OCI-LY1 (cell line): Measurements from ENCODE around the gene SLC13A2.

Source experiments
- H2AFZ ChIP-seq: fragments of 200-600 bp; sonication (generic), shearing (Covaris generic); 2 replicates; pipeline ENCODE4 v1.6.0; 2014; ENCODE audit warnings: antibody characterized with exemption, mild to moderate bottlenecking, low read length
- H3F3A ChIP-seq: fragments of 200-600 bp; sonication (generic), shearing (Covaris generic); 2 replicates; pipeline ENCODE4 v1.6.0; 2014; ENCODE audit warnings: mild to moderate bottlenecking, antibody characterized with exemption, low read length, moderate library complexity; ENCODE audit not compliant: insufficient read depth
- H3K27ac ChIP-seq: fragments of 200-600 bp; sonication (generic); 2 replicates; pipeline ENCODE4 v1.5.1; 2014; ENCODE audit warnings: low read length, mixed run types, mild to moderate bottlenecking, low read depth; ENCODE audit not compliant: poor library complexity, severe bottlenecking
- H3K27me3 ChIP-seq: fragments of 200-600 bp; sonication (generic); 2 replicates; pipeline ENCODE4 v1.6.0; 2014; ENCODE audit warnings: antibody characterized with exemption, mild to moderate bottlenecking, low read length, moderate library complexity; ENCODE audit not compliant: insufficient read depth
- H3K36me3 ChIP-seq: fragments of 200-600 bp; sonication (generic); 2 replicates; pipeline ENCODE4 v1.6.1; 2014; ENCODE audit warnings: mild to moderate bottlenecking, antibody characterized with exemption, low read length, moderate library complexity, mixed read lengths; ENCODE audit not compliant: insufficient read depth
- H3K4me1 ChIP-seq: fragments of 200-600 bp; sonication (generic); 2 replicates; pipeline ENCODE4 v1.5.1; 2014; ENCODE audit warnings: mild to moderate bottlenecking, low read length, moderate library complexity; ENCODE audit not compliant: insufficient read depth, severe bottlenecking
- H3K4me2 ChIP-seq: fragments of 200-600 bp; sonication (generic), shearing (Covaris generic); 2 replicates; pipeline ENCODE4 v1.6.1; 2014; ENCODE audit warnings: low read length
- H3K4me3 ChIP-seq: fragments of 200-600 bp; sonication (generic); 2 replicates; pipeline ENCODE4 v1.5.1; 2014; ENCODE audit warnings: low read length, low read depth, mild to moderate bottlenecking, mixed read lengths; ENCODE audit not compliant: poor library complexity, severe bottlenecking
- H3K79me2 ChIP-seq: fragments of 200-600 bp; shearing (Covaris generic); 2 replicates; pipeline ENCODE4 v1.6.1; 2016; ENCODE audit warnings: mixed run types, low read length, mixed read lengths; ENCODE audit not compliant: insufficient read depth
- H3K9ac ChIP-seq: fragments of 200-600 bp; sonication (generic), shearing (Covaris generic); 2 replicates; pipeline ENCODE4 v1.6.1; 2014; ENCODE audit warnings: mild to moderate bottlenecking, low read length, mixed read lengths
- H3K9me2 ChIP-seq: fragments of 200-600 bp; sonication (generic), shearing (Covaris generic); 2 replicates; pipeline ENCODE4 v1.6.1; 2014; ENCODE audit warnings: low read depth, mild to moderate bottlenecking, low read length, mixed read lengths
- H3K9me3 ChIP-seq: fragments of 200-600 bp; shearing (Covaris generic); 2 replicates; pipeline ENCODE4 v1.6.1; 2014; ENCODE audit warnings: low read length, mixed read lengths
- H4K20me1 ChIP-seq: fragments of 200-600 bp; sonication (generic), shearing (Covaris generic); 2 replicates; pipeline ENCODE4 v1.6.0; 2016; ENCODE audit warnings: mild to moderate bottlenecking, low read length; ENCODE audit not compliant: insufficient read depth
- CTCF ChIP-seq: fragments of 200-600 bp; sonication (generic), shearing (Covaris generic); IDR thresholded peaks from 2 replicates; pipeline ENCODE4 v1.5.1; 2017; ENCODE audit warnings: mild to moderate bottlenecking, antibody characterized with exemption, low read length, moderate library complexity, mixed read lengths
- EZH2 ChIP-seq: fragments of 200-600 bp; sonication (generic), shearing (Covaris generic); IDR thresholded peaks from 2 replicates; pipeline ENCODE4 v1.8.0; 2017; ENCODE audit warnings: borderline replicate concordance, mixed run types, mild to moderate bottlenecking, antibody characterized with exemption, low read length, moderate library complexity, mixed read lengths

SLC13A2 gene

DNA sequence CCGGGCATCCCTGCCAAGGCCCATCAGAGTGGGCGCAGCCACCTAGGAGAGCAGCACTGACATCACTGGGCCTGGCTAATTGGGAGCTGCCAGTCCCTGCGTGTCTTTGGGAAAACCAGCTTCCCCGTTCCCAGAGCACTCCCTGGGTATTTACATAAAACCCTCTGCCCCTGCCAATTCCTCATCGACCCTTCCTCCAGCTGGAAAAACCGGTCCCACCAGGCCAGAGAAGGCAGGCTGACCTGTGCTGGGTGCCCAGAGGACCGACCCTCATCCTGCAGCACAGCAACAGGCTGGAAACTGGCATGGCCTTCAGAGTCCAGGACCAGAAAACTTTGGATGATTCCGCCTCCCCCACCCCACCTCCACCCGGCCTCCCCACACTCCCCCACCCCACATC, 24.5 kb downstream of the SLC13A2 start:
- H3K9ac ChIP-seq, result no peak overlapping the region

GRCh38 chr17:28498652-28499363, 25.4 kb downstream of the SLC13A2 start:
- H3K4me2 ChIP-seq, result no peak overlapping the region
- H2AFZ ChIP-seq, result no peak overlapping the region
- H3K36me3 ChIP-seq, result no peaks in the 10 kb centered on the region
- H3K4me3 ChIP-seq, result no peak overlapping the region
- H3K9me3 ChIP-seq, result no peaks in the 10 kb centered on the region
- no peaks in the 10 kb centered on the region for H3F3A ChIP-seq
- no peak for TF ChIP-seq CTCF
- no peak for TF ChIP-seq EZH2
- no peaks in the 10 kb centered on the region for H4K20me1 ChIP-seq
- no peaks in the 10 kb centered on the region for H3K9me2 ChIP-seq
- H3K79me2 ChIP-seq, result no peaks in the 10 kb centered on the region
- H3K9ac ChIP-seq, result no peak overlapping the region
- no peak overlapping the region for H3K27ac ChIP-seq
- no peaks in the 10 kb centered on the region; the same call in 1 of the 2 replicates for H3K27me3 ChIP-seq
- no peaks in the 10 kb centered on the region for H3K4me1 ChIP-seq

More for the DNA sequence above, 24.5 kb downstream of the SLC13A2 start:
- no peak overlapping the region for H3K4me2 ChIP-seq
- no peak for TF ChIP-seq EZH2
- TF ChIP-seq CTCF, result no peak
- no peaks in the 10 kb centered on the region for H3K36me3 ChIP-seq
- no peak overlapping the region for H3K4me3 ChIP-seq
- no peaks in the 10 kb centered on the region for H3K9me3 ChIP-seq
- no peaks in the 10 kb centered on the region for H3F3A ChIP-seq
- no peaks in the 10 kb centered on the region for H3K9me2 ChIP-seq
- no peak overlapping the region for H3K27ac ChIP-seq
- H3K4me1 ChIP-seq, result no peaks in the 10 kb centered on the region
- H4K20me1 ChIP-seq, result no peaks in the 10 kb centered on the region
- no peaks in the 10 kb centered on the region; the same call in none of the 2 replicates for H3K27me3 ChIP-seq
- H3K79me2 ChIP-seq, result no peaks in the 10 kb centered on the region
- no peak overlapping the region for H2AFZ ChIP-seq

GRCh38 chr17:28499364-28499664, 25.9 kb downstream of the SLC13A2 start:
- Histone ChIP-seq H3K27me3 (no peaks in the 10 kb centered on the region; the same call in 1 of the 2 replicates), H2AFZ (no peak overlapping the region), H3F3A (no peaks in the 10 kb centered on the region), H3K36me3 (no peaks in the 10 kb centered on the region), H3K79me2 (no peaks in the 10 kb centered on the region), H3K27ac (no peak overlapping the region), H3K4me3 (no peak overlapping the region), H3K9me2 (no peaks in the 10 kb centered on the region), H3K9me3 (no peaks in the 10 kb centered on the region), H3K4me1 (no peaks in the 10 kb centered on the region), H3K9ac (no peak overlapping the region), H4K20me1 (no peaks in the 10 kb centered on the region), H3K4me2 (no peak overlapping the region)
- TF ChIP-seq EZH2, result no peak
- TF ChIP-seq CTCF, result no peak
